Measurements from ENCODE around the gene ECE1.

ECE1 gene

DNA sequence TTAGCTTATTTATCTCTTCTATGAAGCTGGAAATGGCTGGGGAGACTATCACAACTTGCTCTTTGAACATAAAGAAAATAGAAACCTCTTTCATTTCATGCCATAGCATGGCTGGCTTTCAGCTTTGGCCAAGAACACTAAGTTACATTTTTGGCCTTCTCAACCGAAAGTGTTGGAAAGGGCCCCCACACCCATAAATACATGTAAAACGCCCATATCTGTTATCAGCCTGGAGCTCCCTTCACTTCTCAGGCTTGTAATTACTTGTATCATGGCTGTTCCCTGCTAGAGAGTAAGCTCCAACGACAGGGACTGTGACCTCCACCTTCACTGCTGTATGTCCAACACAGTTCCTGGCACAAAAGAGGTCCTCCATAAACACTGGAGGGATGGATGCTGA, 100.8 kb downstream of the ECE1 start:
- H3K36me3 ChIP-seq (ENCODE audit: insufficient read depth, low read length) = no peaks in the 10 kb centered on the region
- peaks cover 2% of the 10 kb centered on the region for H3K27me3 ChIP-seq (ENCODE audit: insufficient read depth, low read length, poor library complexity)
- H3K4me2 ChIP-seq (ENCODE audit: insufficient read depth, low read length) = no peak overlapping the region
- ATAC-seq (ENCODE audit: insufficient read depth, low read depth) = no peak
- DNase-seq = no peak
- no peak overlapping the region for H2AFZ ChIP-seq (ENCODE audit: low read depth, low read length)
- H3K79me2 ChIP-seq (ENCODE audit: insufficient read depth, low read length) = no peaks in the 10 kb centered on the region
- no peaks in the 10 kb centered on the region for H3K4me1 ChIP-seq (ENCODE audit: insufficient read depth, low read length)
- no peak overlapping the region for H3K27ac ChIP-seq (ENCODE audit: low read length)
- no peaks in the 10 kb centered on the region for H3K9me3 ChIP-seq (ENCODE audit: insufficient read depth, low read length, severe bottlenecking)
- no peak overlapping the region for H3K9ac ChIP-seq (ENCODE audit: low read depth, low read length)
- no peaks in the 10 kb centered on the region for H4K20me1 ChIP-seq (ENCODE audit: insufficient read depth, low read length)
- no peak overlapping the region for H3K4me3 ChIP-seq (ENCODE audit: low read depth in 1 of 2, low read length in 2 of 2)
- TF ChIP-seq EZH2 (IDR thresholded peaks at IDR 0.05; ENCODE audit: borderline replicate concordance, low read depth, low read length, severe bottlenecking) (no peak), CTCF (IDR thresholded peaks at IDR 0.05; ENCODE audit: borderline replicate concordance, extremely low read depth, low read length, poor library complexity, severe bottlenecking) (no peak)

DNA sequence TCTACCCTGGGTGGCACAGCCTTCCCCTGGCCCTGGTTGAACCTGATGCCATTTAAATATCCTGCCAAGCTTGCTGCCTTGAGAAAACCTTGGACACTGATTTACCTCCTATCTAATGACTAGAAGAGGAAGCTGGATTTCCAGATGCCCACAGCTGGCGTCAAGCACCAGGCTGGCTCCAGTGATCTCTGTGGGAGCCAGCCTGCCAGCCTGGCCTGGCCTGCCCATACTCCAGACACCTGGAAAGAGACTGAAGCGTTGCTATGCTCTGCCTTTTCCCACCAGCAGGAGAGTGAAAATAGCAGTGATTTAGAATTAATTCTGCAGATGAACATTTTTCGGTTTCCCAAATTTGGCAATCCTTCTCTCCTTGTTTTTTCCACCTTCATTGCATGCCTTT, 102.0 kb downstream of the ECE1 start:
- TF ChIP-seq CTCF (IDR thresholded peaks at IDR 0.05; ENCODE audit: borderline replicate concordance, extremely low read depth, low read length, poor library complexity, severe bottlenecking) (no peak), EZH2 (IDR thresholded peaks at IDR 0.05; ENCODE audit: borderline replicate concordance, low read depth, low read length, severe bottlenecking) (no peak)

DNA sequence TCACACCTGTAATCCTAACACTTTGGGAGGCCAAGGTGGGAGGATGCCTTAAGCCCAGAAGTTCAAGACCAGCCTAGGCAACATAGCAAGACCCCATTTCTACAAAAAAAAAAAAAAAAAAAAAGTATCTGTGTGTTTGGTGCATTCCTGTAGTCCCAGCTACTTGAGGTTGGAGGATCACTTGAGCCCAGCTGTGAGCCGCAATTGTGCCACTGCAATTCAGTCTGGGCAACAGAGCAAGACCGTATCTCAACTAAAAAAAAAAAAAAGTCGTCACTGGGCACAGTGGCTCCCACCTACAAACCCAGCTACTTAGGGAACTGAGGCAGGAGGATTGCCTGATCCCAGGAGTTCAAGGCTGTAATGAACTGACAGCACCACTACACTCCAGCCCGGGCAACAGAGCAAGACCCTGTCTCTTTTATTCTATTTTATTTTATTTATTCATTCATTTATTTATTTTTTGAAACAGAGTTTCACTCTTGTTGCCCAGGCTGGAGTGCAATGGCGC, 105.0 kb downstream of the ECE1 start:
- Histone ChIP-seq H3K36me3 (ENCODE audit: insufficient read depth, low read length) (no peaks in the 10 kb centered on the region), H3K4me2 (ENCODE audit: insufficient read depth, low read length) (no peak overlapping the region), H3K9ac (ENCODE audit: low read depth, low read length) (no peak overlapping the region), H3K9me3 (ENCODE audit: insufficient read depth, low read length, severe bottlenecking) (no peaks in the 10 kb centered on the region), H4K20me1 (ENCODE audit: insufficient read depth, low read length) (no peaks in the 10 kb centered on the region), H3K27me3 (ENCODE audit: insufficient read depth, low read length, poor library complexity) (peaks cover 2% of the 10 kb centered on the region), H3K4me3 (ENCODE audit: low read depth in 1 of 2, low read length in 2 of 2) (no peak overlapping the region), H3K27ac (ENCODE audit: low read length) (no peak overlapping the region), H2AFZ (ENCODE audit: low read depth, low read length) (no peak overlapping the region), H3K79me2 (ENCODE audit: insufficient read depth, low read length) (no peaks in the 10 kb centered on the region), H3K4me1 (ENCODE audit: insufficient read depth, low read length) (no peaks in the 10 kb centered on the region)
- TF ChIP-seq EZH2 (IDR thresholded peaks at IDR 0.05; ENCODE audit: borderline replicate concordance, low read depth, low read length, severe bottlenecking) (no peak), CTCF (IDR thresholded peaks at IDR 0.05; ENCODE audit: borderline replicate concordance, extremely low read depth, low read length, poor library complexity, severe bottlenecking) (no peak)
- ATAC-seq (ENCODE audit: insufficient read depth, low read depth) (no peak), DNase-seq (no peak)

More for the DNA sequence above, 102.0 kb downstream of the ECE1 start:
- H3K79me2 ChIP-seq (ENCODE audit: insufficient read depth, low read length) = no peaks in the 10 kb centered on the region
- H3K9ac ChIP-seq (ENCODE audit: low read depth, low read length) = no peak overlapping the region
- H3K4me1 ChIP-seq (ENCODE audit: insufficient read depth, low read length) = no peaks in the 10 kb centered on the region
- H3K9me3 ChIP-seq (ENCODE audit: insufficient read depth, low read length, severe bottlenecking) = no peaks in the 10 kb centered on the region
- no peak overlapping the region for H3K4me2 ChIP-seq (ENCODE audit: insufficient read depth, low read length)
- H3K4me3 ChIP-seq (ENCODE audit: low read depth in 1 of 2, low read length in 2 of 2) = no peak overlapping the region
- H3K36me3 ChIP-seq (ENCODE audit: insufficient read depth, low read length) = no peaks in the 10 kb centered on the region
- DNase-seq (no peak), ATAC-seq (ENCODE audit: insufficient read depth, low read depth) (no peak)
- no peak overlapping the region for H3K27ac ChIP-seq (ENCODE audit: low read length)
- H2AFZ ChIP-seq (ENCODE audit: low read depth, low read length) = no peak overlapping the region
- peaks cover 2% of the 10 kb centered on the region for H3K27me3 ChIP-seq (ENCODE audit: insufficient read depth, low read length, poor library complexity)
- no peaks in the 10 kb centered on the region for H4K20me1 ChIP-seq (ENCODE audit: insufficient read depth, low read length)

- Histone ChIP-seq H3K4me3 (ENCODE audit: low read depth in 1 of 2, low read length in 2 of 2) (no peak overlapping the region), H3K79me2 (ENCODE audit: insufficient read depth, low read length) (no peaks in the 10 kb centered on the region), H3K27ac (ENCODE audit: low read length) (no peak overlapping the region), H3K27me3 (ENCODE audit: insufficient read depth, low read length, poor library complexity) (no peaks in the 10 kb centered on the region), H2AFZ (ENCODE audit: low read depth, low read length) (no peak overlapping the region), H3K9me3 (ENCODE audit: insufficient read depth, low read length, severe bottlenecking) (no peaks in the 10 kb centered on the region), H3K9ac (ENCODE audit: low read depth, low read length) (no peak overlapping the region), H4K20me1 (ENCODE audit: insufficient read depth, low read length) (no peaks in the 10 kb centered on the region), H3K4me1 (ENCODE audit: insufficient read depth, low read length) (no peaks in the 10 kb centered on the region), H3K36me3 (ENCODE audit: insufficient read depth, low read length) (no peaks in the 10 kb centered on the region), H3K4me2 (ENCODE audit: insufficient read depth, low read length) (no peak overlapping the region)
- ATAC-seq (ENCODE audit: insufficient read depth, low read depth) (no peak; the same call in 2 of the 3 replicates), DNase-seq (no peak)
- TF ChIP-seq CTCF (IDR thresholded peaks at IDR 0.05; ENCODE audit: borderline replicate concordance, extremely low read depth, low read length, poor library complexity, severe bottlenecking) = no peak
- TF ChIP-seq EZH2 (IDR thresholded peaks at IDR 0.05; ENCODE audit: borderline replicate concordance, low read depth, low read length, severe bottlenecking) = no peak
These were observed 106.0 kb downstream of the ECE1 start for GRCh38 chr1:21184276-21184675.

Measured in DND-41 (cell line).